ENCODE data around the gene RAB35. TPM values are rescaled to one million over a fixed set of nuclear protein-coding genes. Genes with fewer than 3 reads are reported as not detected.

Gene RAB35
- total and polyA plus RNA-seq, 2 of the 4 experiments (the other 2 are of a cell fraction) = 32.6 to 49.6 TPM

DNA sequence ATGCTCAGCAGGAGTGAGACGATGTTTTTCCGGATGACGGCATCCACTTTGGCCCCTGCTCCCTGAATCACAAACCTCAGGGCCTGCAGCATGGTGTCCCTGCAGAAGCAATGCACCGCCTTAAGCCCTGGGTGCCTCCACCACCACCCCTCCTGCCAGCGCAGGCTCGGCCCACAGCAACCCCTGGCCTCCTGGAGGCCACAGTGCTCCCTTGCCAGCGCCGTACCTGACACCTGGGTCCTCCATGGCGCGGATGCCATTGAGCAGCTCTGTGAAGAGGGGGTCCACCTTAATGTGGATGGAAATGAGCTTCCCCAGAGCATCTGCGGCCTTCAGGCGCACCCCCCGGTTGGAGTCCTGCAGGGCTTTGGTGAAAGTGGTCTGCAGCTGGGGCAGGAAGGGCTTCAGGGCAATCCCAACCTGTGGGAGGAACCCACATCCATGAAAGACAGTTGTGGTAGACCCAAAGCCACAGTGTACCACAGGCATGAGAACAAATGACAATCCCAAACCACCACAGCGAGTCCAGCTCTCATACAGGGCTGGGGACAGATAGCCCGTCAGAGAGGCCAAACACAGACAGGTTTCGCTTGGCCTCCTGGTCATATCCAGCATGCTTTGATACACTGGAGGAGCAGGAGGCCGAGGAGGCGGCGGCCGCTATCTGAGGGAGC lies 17.9 kb upstream of the RAB35 start:
- in situ Hi-C loops (cut with MboI; ENCODE audit: low sequenced_read_pairs) (no loop called here), intact Hi-C loops (cut with micrococcal nuclease) (no loop called here), dilution Hi-C loops (cut with HindIII; ENCODE audit: low sequenced_read_pairs, unreplicated experiment) (no loop called here)
- Histone ChIP-seq H2BK120ac (ENCODE audit: low read depth, low read length) (no peak overlapping the region), H2BK15ac (ENCODE audit: low read depth, low read length) (no peak overlapping the region), H3K14ac (replicated peaks; ENCODE audit: low read depth, low read length) (no peak overlapping the region), H3K4ac (ENCODE audit: low read depth, low read length) (no peak overlapping the region), H4K8ac (ENCODE audit: low read depth in 2 of 2, low read length in 2 of 2) (no peak overlapping the region), H3K27me3 (ENCODE audit: control insufficient read depth, insufficient read depth, low read length) (no peaks in the 10 kb centered on the region), H2AK5ac (ENCODE audit: low read depth, low read length) (no peak overlapping the region), H3K4me3 (ENCODE audit: insufficient read depth, low read depth, low read length) (no peak overlapping the region), H3K79me1 (ENCODE audit: low read depth in 1 of 2, low read length in 2 of 2) (peaks cover 18 to 36% of the 10 kb centered on the region in 2 experiments; a peak in 3 of 4 replicates), H2AK9ac (replicated peaks; ENCODE audit: low read depth, low read length, poor library complexity) (no peak overlapping the region), H3K9me3 (ENCODE audit: control insufficient read depth, insufficient read depth, low read length) (no peaks in the 10 kb centered on the region), H3K9me1 (ENCODE audit: insufficient read depth, low read length) (peaks cover 8% of the 10 kb centered on the region; the same call in 1 of the 2 replicates), H3K23ac (ENCODE audit: low read depth, low read length) (no peak overlapping the region), H3K9ac (ENCODE audit: low read depth, low read length) (no peak overlapping the region), H2AFZ (replicated peaks; ENCODE audit: low read length, poor library complexity) (no peak overlapping the region), H3K4me1 (ENCODE audit: control insufficient read depth, insufficient read depth, low read length) (no peaks in the 10 kb centered on the region), H2BK5ac (ENCODE audit: low read depth, low read length, poor library complexity, severe bottlenecking) (no peak overlapping the region), H4K20me1 (ENCODE audit: insufficient read depth, low read length) (peaks cover 2% of the 10 kb centered on the region; the same call in 1 of the 2 replicates), H4K5ac (ENCODE audit: low read depth, low read length) (no peak overlapping the region), H3K36me3 (ENCODE audit: control insufficient read depth, insufficient read depth, low read length) (peaks cover 88% of the 10 kb centered on the region), H3K27ac (ENCODE audit: insufficient read depth, low read length) (no peak overlapping the region), H4K91ac (ENCODE audit: insufficient read depth, low read depth, low read length) (no peak overlapping the region), H2BK20ac (ENCODE audit: low read depth, low read length) (no peak overlapping the region), H3K18ac (ENCODE audit: low read depth, low read length) (no peak overlapping the region), H3K56ac (ENCODE audit: extremely low read depth, insufficient read depth, low read length) (no peak overlapping the region), H3K4me2 (ENCODE audit: low read depth, low read length) (no peak overlapping the region)
- ChIA-PET POLR2A (ENCODE audit: unreplicated experiment) (no interaction called here), CTCF (no interaction called here)
- ATAC-seq (ENCODE audit: low read depth) (no peak), DNase-seq (no peak)
- TF ChIP-seq NFE2L2 (IDR thresholded peaks at IDR 0.05; ENCODE audit: low read depth, low read length) (no peak), CTCF (conservative IDR thresholded peaks at IDR 0.05; ENCODE audit: low read depth, low read length) (no peak), RCOR1 (IDR thresholded peaks at IDR 0.05; ENCODE audit: insufficient replicate concordance, low read length) (no peak), MAFK (IDR thresholded peaks at IDR 0.05; ENCODE audit: low read depth, low read length) (no peak), CEBPB (IDR thresholded peaks at IDR 0.05; ENCODE audit: low read depth, low read length) (no peak), CHD1 (IDR thresholded peaks at IDR 0.05; ENCODE audit: low read depth, low read length) (no peak), RFX5 (IDR thresholded peaks at IDR 0.05; ENCODE audit: low read depth, low read length) (no peak), MXI1 (IDR thresholded peaks at IDR 0.05; ENCODE audit: borderline replicate concordance, low read depth, low read length) (no peak), POLR2A (IDR thresholded peaks at IDR 0.05; ENCODE audit: low read depth, low read length) (no peak), RAD21 (IDR thresholded peaks at IDR 0.05; ENCODE audit: low read length) (no peak)
- TF ChIP-seq, protein P1, sequence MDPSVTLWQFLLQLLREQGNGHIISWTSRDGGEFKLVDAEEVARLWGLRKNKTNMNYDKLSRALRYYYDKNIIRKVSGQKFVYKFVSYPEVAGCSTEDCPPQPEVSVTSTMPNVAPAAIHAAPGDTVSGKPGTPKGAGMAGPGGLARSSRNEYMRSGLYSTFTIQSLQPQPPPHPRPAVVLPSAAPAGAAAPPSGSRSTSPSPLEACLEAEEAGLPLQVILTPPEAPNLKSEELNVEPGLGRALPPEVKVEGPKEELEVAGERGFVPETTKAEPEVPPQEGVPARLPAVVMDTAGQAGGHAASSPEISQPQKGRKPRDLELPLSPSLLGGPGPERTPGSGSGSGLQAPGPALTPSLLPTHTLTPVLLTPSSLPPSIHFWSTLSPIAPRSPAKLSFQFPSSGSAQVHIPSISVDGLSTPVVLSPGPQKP (IDR thresholded peaks at IDR 0.05; ENCODE audit: borderline replicate concordance, low read depth, low read length) = no peak
- TF ChIP-seq, protein P2, sequence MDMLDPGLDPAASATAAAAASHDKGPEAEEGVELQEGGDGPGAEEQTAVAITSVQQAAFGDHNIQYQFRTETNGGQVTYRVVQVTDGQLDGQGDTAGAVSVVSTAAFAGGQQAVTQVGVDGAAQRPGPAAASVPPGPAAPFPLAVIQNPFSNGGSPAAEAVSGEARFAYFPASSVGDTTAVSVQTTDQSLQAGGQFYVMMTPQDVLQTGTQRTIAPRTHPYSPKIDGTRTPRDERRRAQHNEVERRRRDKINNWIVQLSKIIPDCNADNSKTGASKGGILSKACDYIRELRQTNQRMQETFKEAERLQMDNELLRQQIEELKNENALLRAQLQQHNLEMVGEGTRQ (IDR thresholded peaks at IDR 0.05; ENCODE audit: low read depth, low read length) = no peak
- 100% methylated on average over 5 of the region's 20 CpGs; no CpG with 5 or more reads in 1 of the 2 experiments for WGBS, 2 experiments (ENCODE audit: extremely low coverage in 2 of 2, insufficient read length in 1 of 2)
- BruUV-seq (replicated peaks) = no TSS peak

Measured in IMR-90 (cell line).